Cardiac muscle cell (in vitro differentiated cells and primary cell): ENCODE data around the gene ATG101. TPM values are rescaled to one million over a fixed set of nuclear protein-coding genes. Genes with fewer than 3 reads are reported as not detected.

ENCODE experiments used
- DNase-seq, 2 donors: peaks; one replicate each; pipeline versions ENCODE4 v3.0.0 to v3.0.0-alpha.2; 2010 to 2017; ENCODE audit warnings: low read depth in 1 of 2, low spot score in 1 of 2
- H3K27ac ChIP-seq: fragments of 200-600 bp; sonication (generic); 2 replicates; pipeline ENCODE4 v1.5.1; 2016
- H3K27me3 ChIP-seq: fragments of 200-600 bp; sonication (generic); 2 replicates; pipeline ENCODE4 v1.6.0; 2016; ENCODE audit warnings: control low read depth
- H3K36me3 ChIP-seq: fragments of 200-600 bp; sonication (generic); 2 replicates; pipeline ENCODE4 v1.5.1; 2016; ENCODE audit warnings: control low read depth
- H3K4me1 ChIP-seq: fragments of 200-600 bp; sonication (generic); 2 replicates; pipeline ENCODE4 v1.8.1; 2017; ENCODE audit warnings: low read depth, mild to moderate bottlenecking, mixed run types
- H3K4me3 ChIP-seq: fragments of 200-600 bp; sonication (generic); 2 replicates; pipeline ENCODE4 v1.5.1; 2016; ENCODE audit warnings: mild to moderate bottlenecking
- H3K9me3 ChIP-seq: fragments of 200-600 bp; sonication (generic); 2 replicates; pipeline ENCODE4 v1.5.1; 2017; ENCODE audit warnings: low read depth, mild to moderate bottlenecking, control low read depth
- polyA plus RNA-seq: library from polyadenylated mRNA; unstranded; fragments of >200 nt; fragmentation: Nextera tagmentation; extraction: Ambion mirVana; gene quantifications from 2 replicates; pipeline ENCODE4 v1.2.1, GENCODE V29; 2016
- total RNA-seq: library from RNA; depleted of rRNA; stranded (reverse); fragments of >200 nt; gene quantifications from 2 replicates; pipeline ENCODE4 v1.2.3, GENCODE V29; 2016
- TF ChIP-seq, protein P1 (sequence below): IDR thresholded peaks from 2 replicates; pipeline ENCODE4 v1.5.1; 2012; ENCODE audit warnings: low read depth, mild to moderate bottlenecking, low read length

ATG101 gene
- total and polyA plus RNA-seq, 2 experiments from 2014 or later, result 36.6 to 37.4 TPM

DNA sequence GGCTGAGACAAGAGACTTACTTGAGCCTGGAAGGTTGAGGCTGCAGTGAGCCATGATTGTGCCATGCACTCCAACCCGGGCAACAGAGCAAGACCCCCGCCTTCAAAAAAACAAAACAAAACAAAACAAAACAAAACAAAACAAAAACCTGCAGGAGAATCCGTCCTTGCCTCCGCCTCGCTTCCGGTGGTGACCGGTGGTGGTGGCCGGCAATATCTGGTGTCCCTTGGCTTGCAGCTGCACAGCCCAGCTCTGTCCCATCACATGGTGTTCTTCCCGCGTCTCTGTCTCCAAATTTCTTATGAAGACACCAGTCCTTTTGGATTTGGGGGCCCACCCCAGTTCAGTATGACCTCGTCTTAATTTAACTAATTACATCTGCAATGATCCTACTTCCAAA, 19.7 kb downstream of the ATG101 start:
- TF ChIP-seq, protein P1, sequence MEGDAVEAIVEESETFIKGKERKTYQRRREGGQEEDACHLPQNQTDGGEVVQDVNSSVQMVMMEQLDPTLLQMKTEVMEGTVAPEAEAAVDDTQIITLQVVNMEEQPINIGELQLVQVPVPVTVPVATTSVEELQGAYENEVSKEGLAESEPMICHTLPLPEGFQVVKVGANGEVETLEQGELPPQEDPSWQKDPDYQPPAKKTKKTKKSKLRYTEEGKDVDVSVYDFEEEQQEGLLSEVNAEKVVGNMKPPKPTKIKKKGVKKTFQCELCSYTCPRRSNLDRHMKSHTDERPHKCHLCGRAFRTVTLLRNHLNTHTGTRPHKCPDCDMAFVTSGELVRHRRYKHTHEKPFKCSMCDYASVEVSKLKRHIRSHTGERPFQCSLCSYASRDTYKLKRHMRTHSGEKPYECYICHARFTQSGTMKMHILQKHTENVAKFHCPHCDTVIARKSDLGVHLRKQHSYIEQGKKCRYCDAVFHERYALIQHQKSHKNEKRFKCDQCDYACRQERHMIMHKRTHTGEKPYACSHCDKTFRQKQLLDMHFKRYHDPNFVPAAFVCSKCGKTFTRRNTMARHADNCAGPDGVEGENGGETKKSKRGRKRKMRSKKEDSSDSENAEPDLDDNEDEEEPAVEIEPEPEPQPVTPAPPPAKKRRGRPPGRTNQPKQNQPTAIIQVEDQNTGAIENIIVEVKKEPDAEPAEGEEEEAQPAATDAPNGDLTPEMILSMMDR, result no peak
- no peak for DNase-seq
- H3K27ac ChIP-seq, result no peak overlapping the region
- no peaks in the 10 kb centered on the region for H3K36me3 ChIP-seq
- no peaks in the 10 kb centered on the region for H3K4me1 ChIP-seq
- no peak overlapping the region for H3K4me3 ChIP-seq
- H3K9me3 ChIP-seq, result no peaks in the 10 kb centered on the region
- peaks cover 12% of the 10 kb centered on the region for H3K27me3 ChIP-seq

DNA sequence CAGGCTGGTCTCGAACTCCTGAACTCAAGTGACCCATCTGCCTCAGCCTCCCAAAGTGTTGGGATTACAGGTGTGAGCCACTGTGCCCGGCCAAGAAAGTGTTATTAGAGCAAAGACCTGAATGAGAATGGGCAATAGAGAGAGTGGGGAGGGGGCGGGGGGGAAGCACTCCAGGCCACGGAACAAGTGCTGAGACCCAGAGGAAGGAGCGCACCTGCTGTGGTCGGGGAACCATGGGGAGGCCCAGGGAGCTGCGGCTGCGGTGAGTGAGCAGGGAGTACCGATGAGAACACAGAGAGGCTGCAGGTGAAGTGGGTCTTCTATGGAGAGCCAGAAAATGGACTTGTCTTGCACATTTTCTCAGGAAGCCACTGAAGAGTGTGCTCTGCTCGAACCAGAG, 20.5 kb downstream of the ATG101 start:
- H3K4me3 ChIP-seq, result no peak overlapping the region
- no peaks in the 10 kb centered on the region for H3K36me3 ChIP-seq
- peaks cover 12% of the 10 kb centered on the region for H3K27me3 ChIP-seq
- no peak for DNase-seq
- H3K27ac ChIP-seq, result no peak overlapping the region
- TF ChIP-seq, protein P1, result no peak
- H3K9me3 ChIP-seq, result no peaks in the 10 kb centered on the region
- H3K4me1 ChIP-seq, result no peaks in the 10 kb centered on the region

DNA sequence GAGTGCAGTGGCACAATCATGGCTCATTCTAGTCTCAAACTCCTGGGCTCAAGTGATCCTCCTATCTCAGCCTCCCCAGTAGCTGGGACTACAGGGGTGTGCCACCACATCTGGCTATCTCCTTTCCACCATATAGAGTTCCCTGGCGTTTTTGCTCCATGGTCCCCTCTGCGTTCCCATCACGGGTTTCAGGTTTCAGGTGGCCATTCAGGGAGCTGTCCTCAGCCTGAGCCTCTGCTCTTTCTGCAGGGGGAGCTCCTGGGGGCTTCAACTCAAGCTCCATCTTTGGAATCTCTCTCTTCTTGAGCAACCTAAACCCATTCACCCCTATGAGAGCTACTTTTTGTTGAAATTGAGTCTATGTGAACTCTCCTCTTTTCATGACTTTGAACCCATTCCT, 21.3 kb downstream of the ATG101 start:
- TF ChIP-seq, protein P1, result no peak
- no peaks in the 10 kb centered on the region for H3K4me1 ChIP-seq
- no peak overlapping the region for H3K27ac ChIP-seq
- H3K9me3 ChIP-seq, result no peaks in the 10 kb centered on the region
- peaks cover 12% of the 10 kb centered on the region for H3K27me3 ChIP-seq
- no peaks in the 10 kb centered on the region for H3K36me3 ChIP-seq
- no peak for DNase-seq
- H3K4me3 ChIP-seq, result no peak overlapping the region

DNA sequence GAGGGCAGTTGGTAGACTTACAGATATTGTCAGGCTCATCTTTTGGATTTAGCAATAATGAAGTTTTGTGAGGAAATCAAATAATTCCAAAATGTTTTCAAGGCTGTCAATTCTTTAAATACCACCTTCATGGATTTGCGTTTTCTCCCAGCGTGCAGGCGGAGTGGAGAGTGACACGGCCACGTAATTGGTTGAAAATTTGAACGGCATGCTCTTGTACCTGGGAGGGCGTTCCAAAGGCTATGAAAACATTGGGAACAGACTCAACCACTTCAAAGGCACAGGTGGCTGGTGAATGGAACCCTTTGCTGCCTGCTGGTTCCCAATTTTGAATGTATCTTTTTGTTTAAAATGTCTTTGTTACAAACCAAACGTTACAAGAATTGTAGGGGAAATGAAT, 22.1 kb downstream of the ATG101 start:
- H3K4me1 ChIP-seq, result no peaks in the 10 kb centered on the region

DNA sequence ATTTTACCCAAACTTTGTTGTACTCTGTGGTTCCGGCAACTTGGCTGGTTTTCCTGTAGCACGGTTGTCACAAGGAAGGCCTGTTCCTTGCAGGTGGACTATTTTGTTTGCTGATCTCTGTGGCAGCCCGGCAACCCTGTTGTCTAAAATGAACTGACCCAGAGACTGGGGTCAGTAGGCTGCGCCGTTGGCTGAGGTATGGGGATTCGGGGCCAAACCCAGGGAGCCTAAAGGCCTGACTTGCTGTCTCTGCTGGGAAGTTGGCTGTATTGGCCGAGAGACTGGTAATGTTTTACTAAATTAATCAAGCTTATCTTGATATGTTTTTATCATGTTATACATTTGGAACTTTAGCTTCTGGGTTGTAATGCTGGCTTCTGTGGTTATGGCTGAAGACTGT, 23.6 kb downstream of the ATG101 start:
- no peaks in the 10 kb centered on the region for H3K36me3 ChIP-seq
- no peak for DNase-seq
- no peaks in the 10 kb centered on the region for H3K4me1 ChIP-seq
- H3K4me3 ChIP-seq, result no peak overlapping the region
- peaks cover 23% of the 10 kb centered on the region for H3K27me3 ChIP-seq
- no peaks in the 10 kb centered on the region for H3K9me3 ChIP-seq
- TF ChIP-seq, protein P1, result no peak
- no peak overlapping the region for H3K27ac ChIP-seq

More for the DNA sequence above, 22.1 kb downstream of the ATG101 start:
- no peaks in the 10 kb centered on the region for H3K36me3 ChIP-seq
- H3K27ac ChIP-seq, result no peak overlapping the region
- no peak for DNase-seq
- peaks cover 12% of the 10 kb centered on the region for H3K27me3 ChIP-seq
- no peaks in the 10 kb centered on the region for H3K9me3 ChIP-seq
- no peak overlapping the region for H3K4me3 ChIP-seq
- TF ChIP-seq, protein P1, result no peak

DNA sequence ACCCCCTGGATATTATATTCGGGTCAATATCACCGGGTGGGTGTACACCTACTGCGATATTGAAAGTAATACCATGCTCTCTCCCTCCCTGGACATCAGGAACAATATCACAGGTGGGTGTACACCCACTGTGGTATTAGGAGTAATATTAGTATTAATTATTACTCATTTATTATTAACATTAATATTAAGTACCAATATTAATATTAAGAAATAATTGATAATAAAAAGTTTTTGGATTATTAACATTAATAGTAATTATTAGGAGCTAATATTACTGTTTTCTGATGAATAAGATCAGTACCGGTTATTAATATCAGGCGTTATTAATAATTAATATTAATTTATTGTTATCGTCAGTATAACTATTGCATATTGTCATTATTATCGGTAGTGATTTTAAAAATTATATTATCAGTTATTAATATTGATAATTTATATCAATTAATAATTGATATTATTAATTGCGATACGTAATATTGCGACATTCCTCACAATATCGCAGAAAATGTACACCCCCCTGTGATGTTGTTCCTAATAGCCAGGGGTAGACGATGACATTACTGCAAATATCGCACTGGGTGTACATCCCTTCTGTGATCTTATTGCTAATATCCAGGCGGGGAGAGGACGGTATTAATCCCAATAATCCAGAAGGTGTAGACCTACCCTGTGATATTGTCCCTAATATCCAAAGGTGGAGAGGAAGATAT, 26.7 kb downstream of the ATG101 start:
- no peak for DNase-seq
- Histone ChIP-seq H3K4me1 (no peaks in the 10 kb centered on the region), H3K36me3 (no peaks in the 10 kb centered on the region), H3K4me3 (no peak overlapping the region), H3K27ac (no peak overlapping the region), H3K9me3 (no peaks in the 10 kb centered on the region), H3K27me3 (peaks cover 29% of the 10 kb centered on the region)
- TF ChIP-seq, protein P1, result no peak
